HUES6 (cell line): ENCODE measurements around the gene GABRR2.
"Not testable (repeated sequence)": the region's sequence is repeated elsewhere in the genome, so short reads cannot be mapped to it uniquely, and the experiment has no call there.

Source experiments
- H3K27ac ChIP-seq: 2 replicates; pipeline ENCODE4 v1.7.0; 2013; ENCODE audit warnings: low read depth, mild to moderate bottlenecking, low read length, inconsistent platforms
- H3K27me3 ChIP-seq: 2 replicates; pipeline ENCODE4 v1.6.1; 2013; ENCODE audit warnings: low read length; ENCODE audit not compliant: control insufficient read depth, insufficient read depth
- H3K36me3 ChIP-seq: 2 replicates; pipeline ENCODE4 v1.6.1; 2013; ENCODE audit warnings: low read length; ENCODE audit not compliant: control insufficient read depth, insufficient read depth
- H3K4me1 ChIP-seq: 2 replicates; pipeline ENCODE4 v1.6.1; 2013; ENCODE audit warnings: low read length; ENCODE audit not compliant: control insufficient read depth, insufficient read depth
- H3K4me3 ChIP-seq: 2 replicates; pipeline ENCODE4 v1.5.1; 2013; ENCODE audit warnings: low read depth, low read length
- H3K9ac ChIP-seq: one replicate; pipeline ENCODE4 v1.6.1; 2013; ENCODE audit warnings: mild to moderate bottlenecking, low read length
- H3K9me3 ChIP-seq: 2 replicates; pipeline ENCODE4 v1.6.1; 2013; ENCODE audit warnings: low read depth, low read length; ENCODE audit not compliant: control insufficient read depth, insufficient read depth

Gene GABRR2

GRCh38 chr6:89308525-89309395 lies 6.3 kb downstream of the GABRR2 start:
- H3K9ac ChIP-seq, result no peak overlapping the region
- H3K4me1 ChIP-seq, result peaks cover 16% of the 10 kb centered on the region; the same call in 1 of the 2 replicates
- no peak overlapping the region for H3K27ac ChIP-seq
- no peak overlapping the region for H3K4me3 ChIP-seq
- no peaks in the 10 kb centered on the region for H3K9me3 ChIP-seq
- no peaks in the 10 kb centered on the region for H3K36me3 ChIP-seq
- no peaks in the 10 kb centered on the region for H3K27me3 ChIP-seq

GRCh38 chr6:89304517-89304916 lies 10.6 kb downstream of the GABRR2 start:
- not testable (repeated sequence) for H3K36me3 ChIP-seq, H3K9me3 ChIP-seq, H3K9ac ChIP-seq, H3K27ac ChIP-seq, H3K27me3 ChIP-seq, H3K4me3 ChIP-seq, H3K4me1 ChIP-seq

- no peaks in the 10 kb centered on the region for H3K36me3 ChIP-seq
Observed at GRCh38 chr6:89302936-89303335, 12.2 kb downstream of the GABRR2 start.

GRCh38 chr6:89302195-89302770 lies 12.8 kb downstream of the GABRR2 start:
- no peak overlapping the region for H3K9ac ChIP-seq
- H3K4me3 ChIP-seq, result no peak overlapping the region
- H3K27ac ChIP-seq, result no peak overlapping the region
- peaks cover 3% of the 10 kb centered on the region; the same call in 1 of the 2 replicates for H3K9me3 ChIP-seq
- H3K36me3 ChIP-seq, result no peaks in the 10 kb centered on the region
- no peaks in the 10 kb centered on the region for H3K4me1 ChIP-seq
- H3K27me3 ChIP-seq, result no peaks in the 10 kb centered on the region

More at GRCh38 chr6:89302936-89303335, 12.2 kb downstream of the GABRR2 start:
- Histone ChIP-seq H3K9ac (no peak overlapping the region), H3K27ac (no peak overlapping the region), H3K4me3 (no peak overlapping the region), H3K27me3 (no peaks in the 10 kb centered on the region), H3K9me3 (peaks cover 3% of the 10 kb centered on the region; the same call in 1 of the 2 replicates), H3K4me1 (no peaks in the 10 kb centered on the region)

- Histone ChIP-seq H3K4me1 (no peaks in the 10 kb centered on the region), H3K27me3 (no peaks in the 10 kb centered on the region), H3K27ac (no peak overlapping the region), H3K36me3 (no peaks in the 10 kb centered on the region), H3K4me3 (no peak overlapping the region), H3K9me3 (peaks cover 3% of the 10 kb centered on the region; the same call in 1 of the 2 replicates), H3K9ac (no peak overlapping the region)
Observed at GRCh38 chr6:89301586-89302194, 13.4 kb downstream of the GABRR2 start.

- Histone ChIP-seq H3K4me1 (no peaks in the 10 kb centered on the region), H3K4me3 (no peak overlapping the region), H3K36me3 (no peaks in the 10 kb centered on the region), H3K9me3 (peaks cover 3% of the 10 kb centered on the region; the same call in 1 of the 2 replicates), H3K27ac (no peak overlapping the region), H3K9ac (no peak overlapping the region), H3K27me3 (no peaks in the 10 kb centered on the region; the same call in 1 of the 2 replicates)
Observed at GRCh38 chr6:89299466-89299850, 15.6 kb downstream of the GABRR2 start.

- Histone ChIP-seq H3K4me1 (no peaks in the 10 kb centered on the region), H3K9ac (no peak overlapping the region), H3K9me3 (peaks cover 3% of the 10 kb centered on the region; the same call in 1 of the 2 replicates), H3K27ac (no peak overlapping the region), H3K4me3 (no peak overlapping the region), H3K36me3 (no peaks in the 10 kb centered on the region), H3K27me3 (no peaks in the 10 kb centered on the region; the same call in 1 of the 2 replicates)
Observed at GRCh38 chr6:89298680-89299465, 16.2 kb downstream of the GABRR2 start.

- no peaks in the 10 kb centered on the region for H3K4me1 ChIP-seq
- H3K9ac ChIP-seq, result no peak overlapping the region
- H3K9me3 ChIP-seq, result no peaks in the 10 kb centered on the region
- no peak overlapping the region for H3K27ac ChIP-seq
- H3K27me3 ChIP-seq, result no peaks in the 10 kb centered on the region; the same call in 1 of the 2 replicates
- no peaks in the 10 kb centered on the region for H3K36me3 ChIP-seq
- H3K4me3 ChIP-seq, result no peak overlapping the region
Observed at GRCh38 chr6:89297695-89298351, 17.3 kb downstream of the GABRR2 start.

GRCh38 chr6:89295981-89296380 lies 19.1 kb downstream of the GABRR2 start:
- Histone ChIP-seq H3K4me3 (no peak overlapping the region), H3K36me3 (no peaks in the 10 kb centered on the region), H3K9ac (no peak overlapping the region), H3K4me1 (no peaks in the 10 kb centered on the region), H3K9me3 (no peaks in the 10 kb centered on the region), H3K27ac (no peak overlapping the region), H3K27me3 (no peaks in the 10 kb centered on the region; the same call in 1 of the 2 replicates)

GRCh38 chr6:89295116-89295515 lies 20.0 kb downstream of the GABRR2 start:
- not testable (repeated sequence) for H3K27me3 ChIP-seq, H3K27ac ChIP-seq, H3K9me3 ChIP-seq, H3K4me3 ChIP-seq, H3K9ac ChIP-seq, H3K4me1 ChIP-seq, H3K36me3 ChIP-seq
